Trophoblast cell (in vitro differentiated cells and primary cell): ENCODE data around the gene SMIM13.
A peak's percentile ranks its signal among the peaks of the same experiment; 100 is the strongest.
"Not testable (repeated sequence)": the region's sequence is repeated elsewhere in the genome, so short reads cannot be mapped to it uniquely, and the experiment has no call there.

Experiments
- DNase-seq, 2 donors: peaks; one replicate each; pipeline ENCODE4 v3.0.0-alpha.2; 2016
- H2AFZ ChIP-seq: 2 replicates; pipeline ENCODE4 v1.6.1; 2013; ENCODE audit warnings: low read length, moderate library complexity, mild to moderate bottlenecking; ENCODE audit not compliant: insufficient read depth, poor library complexity
- H2AK5ac ChIP-seq: 2 replicates; pipeline ENCODE4 v1.6.1; 2013; ENCODE audit warnings: mild to moderate bottlenecking, low read length
- H2BK120ac ChIP-seq: 2 replicates; pipeline ENCODE4 v1.6.1; 2013; ENCODE audit warnings: low read length, mild to moderate bottlenecking, moderate library complexity; ENCODE audit not compliant: insufficient read depth, poor library complexity
- H2BK12ac ChIP-seq: 2 replicates; pipeline ENCODE4 v1.6.1; 2013; ENCODE audit warnings: mild to moderate bottlenecking, low read length, moderate library complexity
- H2BK5ac ChIP-seq: 2 replicates; pipeline ENCODE4 v1.6.1; 2013; ENCODE audit warnings: low read length, low read depth, moderate library complexity, mild to moderate bottlenecking; ENCODE audit not compliant: poor library complexity
- H3K14ac ChIP-seq: 2 replicates; pipeline ENCODE4 v1.6.1; 2013; ENCODE audit warnings: mild to moderate bottlenecking, low read length
- H3K18ac ChIP-seq: 2 replicates; pipeline ENCODE4 v1.6.1; 2013; ENCODE audit warnings: mild to moderate bottlenecking, low read length
- H3K23ac ChIP-seq: 2 replicates; pipeline ENCODE4 v1.6.1; 2013; ENCODE audit warnings: low read length
- H3K27ac ChIP-seq: 2 replicates; pipeline ENCODE4 v1.5.1; 2013; ENCODE audit warnings: low read depth, mild to moderate bottlenecking, inconsistent platforms, low read length, moderate library complexity
- H3K27me3 ChIP-seq: 2 replicates; pipeline ENCODE4 v1.6.1; 2013; ENCODE audit warnings: inconsistent platforms, mild to moderate bottlenecking, low read length, moderate library complexity; ENCODE audit not compliant: insufficient read depth
- H3K36me3 ChIP-seq, 2 experiments: 1 replicate in 1 of 2; 2 replicates in 1 of 2; pipeline ENCODE4 v1.6.1; 2013; ENCODE audit warnings: low read length in 2 of 2, mild to moderate bottlenecking in 2 of 2, moderate library complexity in 1 of 2; ENCODE audit not compliant: insufficient read depth in 2 of 2, control insufficient read depth in 1 of 2
- H3K4ac ChIP-seq: 2 replicates; pipeline ENCODE4 v1.6.1; 2013; ENCODE audit warnings: low read depth, mild to moderate bottlenecking, low read length, moderate library complexity
- H3K4me1 ChIP-seq, 2 experiments: 1 replicate in 1 of 2; 2 replicates in 1 of 2; pipeline ENCODE4 v1.6.1; 2013; ENCODE audit warnings: low read length in 2 of 2, mild to moderate bottlenecking in 2 of 2, moderate library complexity in 1 of 2; ENCODE audit not compliant: insufficient read depth in 2 of 2, control insufficient read depth in 1 of 2
- H3K4me2 ChIP-seq: 2 replicates; pipeline ENCODE4 v1.6.1; 2013; ENCODE audit warnings: inconsistent platforms, mild to moderate bottlenecking, low read length, moderate library complexity
- H3K4me3 ChIP-seq: 2 replicates; pipeline ENCODE4 v1.5.1; 2013; ENCODE audit warnings: mild to moderate bottlenecking, low read depth, low read length, inconsistent platforms
- H3K79me1 ChIP-seq: one replicate; pipeline ENCODE4 v1.6.1; 2013; ENCODE audit warnings: low read length
- H3K79me2 ChIP-seq: 2 replicates; pipeline ENCODE4 v1.6.1; 2013; ENCODE audit warnings: low read length, mild to moderate bottlenecking; ENCODE audit not compliant: control insufficient read depth, insufficient read depth, poor library complexity
- H3K9ac ChIP-seq: 2 replicates; pipeline ENCODE4 v1.6.1; 2013; ENCODE audit warnings: mild to moderate bottlenecking, low read length
- H3K9me3 ChIP-seq: 2 replicates; pipeline ENCODE4 v1.6.1; 2013; ENCODE audit warnings: low read depth, mild to moderate bottlenecking, control low read depth, inconsistent platforms, low read length; ENCODE audit not compliant: insufficient read depth
- H4K12ac ChIP-seq: 2 replicates; pipeline ENCODE4 v1.6.1; 2013; ENCODE audit warnings: low read depth, mild to moderate bottlenecking, low read length, moderate library complexity
- H4K8ac ChIP-seq: 2 replicates; pipeline ENCODE4 v1.6.1; 2013; ENCODE audit warnings: low read depth, mild to moderate bottlenecking, low read length, moderate library complexity
- H4K91ac ChIP-seq: one replicate; pipeline ENCODE4 v1.6.1; 2013; ENCODE audit warnings: low read depth, mild to moderate bottlenecking, low read length, moderate library complexity
- WGBS: extraction: QIAGEN DNeasy Blood & Tissue Kit; methylation state at CpG from one replicate; pipeline ENCODE4 v1.1.7; 2013; ENCODE audit warnings: missing lambda C conversion rate; ENCODE audit not compliant: insufficient read length, insufficient coverage; ENCODE audit errors: extremely low coverage; 5-methylcytosine and 5-hydroxymethylcytosine counted together

Gene SMIM13

GRCh38 chr6:11089695-11090094 lies 3.9 kb upstream of the SMIM13 start:
- Histone ChIP-seq H4K91ac (peak overlapping the region; percentile 72), H3K9ac (no peak overlapping the region), H3K18ac (peak overlapping the region; percentile 63), H4K12ac (peak overlapping the region; percentile 37), H3K14ac (peak overlapping the region; percentile 74), H3K4me2 (no peak overlapping the region), H2BK120ac (peak overlapping the region; percentile 95), H2BK12ac (peak overlapping the region; percentile 86), H3K4me1 (peaks cover 17 to 20% of the 10 kb centered on the region in 2 experiments), H3K4me3 (no peak overlapping the region), H3K79me1 (peaks cover 41% of the 10 kb centered on the region), H2AK5ac (peak overlapping the region; percentile 49), H4K8ac (peak overlapping the region; percentile 58), H3K27ac (peak overlapping the region; percentile 76), H3K27me3 (no peaks in the 10 kb centered on the region), H3K9me3 (no peaks in the 10 kb centered on the region), H3K79me2 (peaks cover 9% of the 10 kb centered on the region), H3K23ac (no peak overlapping the region), H3K36me3 (no peaks in the 10 kb centered on the region), H2AFZ (no peak overlapping the region), H2BK5ac (peak overlapping the region; percentile 91), H3K4ac (peak overlapping the region; percentile 60)
- no CpG with 5 or more reads among the region's 1 CpG for WGBS
- no peak for DNase-seq

GRCh38 chr6:11091141-11091540 lies 2.5 kb upstream of the SMIM13 start:
- no CpG with 5 or more reads among the region's 5 CpGs for WGBS
- H3K9me3 ChIP-seq, H3K4me3 ChIP-seq, H2BK5ac ChIP-seq, H3K27me3 ChIP-seq, H3K23ac ChIP-seq, DNase-seq, H3K27ac ChIP-seq, H2AFZ ChIP-seq, H4K12ac ChIP-seq, H4K8ac ChIP-seq, H3K36me3 ChIP-seq, H3K14ac ChIP-seq, H3K9ac ChIP-seq, H3K4me2 ChIP-seq, H3K18ac ChIP-seq: not testable (repeated sequence)
- peak overlapping the region; percentile 67 for H4K91ac ChIP-seq
- peak overlapping the region; percentile 60 for H2BK120ac ChIP-seq
- H3K79me2 ChIP-seq, result peaks cover 12% of the 10 kb centered on the region
- peaks cover 20 to 22% of the 10 kb centered on the region in 2 experiments for H3K4me1 ChIP-seq
- H2AK5ac ChIP-seq, result peak overlapping the region; percentile 88
- H2BK12ac ChIP-seq, result peak overlapping the region; percentile 96
- H3K79me1 ChIP-seq, result peaks cover 41% of the 10 kb centered on the region
- peak overlapping the region; percentile 61 for H3K4ac ChIP-seq

GRCh38 chr6:11092668-11093375 lies 812 bp upstream of the SMIM13 start:
- peaks cover 30% of the 10 kb centered on the region for H3K79me1 ChIP-seq
- peak overlapping the region; percentile 74 for H3K4me3 ChIP-seq
- peak overlapping the region; percentile 71 for H3K9ac ChIP-seq
- peak overlapping the region; percentile 96 for H3K4me2 ChIP-seq
- no peak overlapping the region for H4K12ac ChIP-seq
- peak overlapping the region; percentile 6 for H2BK12ac ChIP-seq
- peak overlapping the region; percentile 67 for H3K14ac ChIP-seq
- peak overlapping the region; percentile 58 for H2BK5ac ChIP-seq
- peak overlapping the region; percentile 90 for H3K27ac ChIP-seq
- H2BK120ac ChIP-seq, result peak overlapping the region; percentile 77
- H2AFZ ChIP-seq, result no peak overlapping the region
- no peak overlapping the region for H3K23ac ChIP-seq
- H3K4me1 ChIP-seq, result peaks cover 14 to 18% of the 10 kb centered on the region in 2 experiments
- peak overlapping the region; percentile 99 for H4K91ac ChIP-seq
- H3K36me3 ChIP-seq, result peaks cover 0 to 4% of the 10 kb centered on the region in 2 experiments
- H3K9me3 ChIP-seq, result no peaks in the 10 kb centered on the region
- no peak overlapping the region for H2AK5ac ChIP-seq
- H4K8ac ChIP-seq, result peak overlapping the region; percentile 34
- no peaks in the 10 kb centered on the region for H3K27me3 ChIP-seq
- WGBS, result no CpG with 5 or more reads among the region's 10 CpGs
- peak overlapping the region; percentile 42 for H3K18ac ChIP-seq
- peak; percentile 94 to 96 for DNase-seq
- H3K79me2 ChIP-seq, result peaks cover 14% of the 10 kb centered on the region
- H3K4ac ChIP-seq, result no peak overlapping the region

- Histone ChIP-seq H3K4me1 (peaks cover 10 to 15% of the 10 kb centered on the region in 2 experiments), H3K9ac (peak overlapping the region; percentile 71), H3K18ac (peak overlapping the region; percentile 42), H2BK12ac (peak overlapping the region; percentile 6), H2AFZ (no peak overlapping the region), H4K91ac (peak overlapping the region; percentile 99), H3K79me2 (peaks cover 14% of the 10 kb centered on the region), H3K36me3 (peaks cover 0 to 4% of the 10 kb centered on the region in 2 experiments), H3K27me3 (no peaks in the 10 kb centered on the region), H2AK5ac (no peak overlapping the region), H3K4me3 (peak overlapping the region; percentile 74), H3K79me1 (peaks cover 26% of the 10 kb centered on the region), H3K4ac (peak overlapping the region; percentile 29), H2BK120ac (peak overlapping the region; percentile 77), H3K14ac (peak overlapping the region; percentile 67), H3K4me2 (peak overlapping the region; percentile 96), H3K9me3 (no peaks in the 10 kb centered on the region), H4K12ac (no peak overlapping the region), H3K23ac (no peak overlapping the region), H4K8ac (peak overlapping the region; percentile 34), H3K27ac (peak overlapping the region; percentile 90), H2BK5ac (peak overlapping the region; percentile 58)
- DNase-seq, result no peak
- no CpG with 5 or more reads among the region's 17 CpGs for WGBS
Measured at GRCh38 chr6:11093376-11093625, 333 bp upstream of the SMIM13 start.
